ENCODE measurements around the gene ADGRA3. TPM values are rescaled to one million over a fixed set of nuclear protein-coding genes. Genes with fewer than 3 reads are reported as not detected.

Gene ADGRA3
- total RNA-seq, 2 donors from 2014 or later = 27.8 to 28.3 TPM

DNA sequence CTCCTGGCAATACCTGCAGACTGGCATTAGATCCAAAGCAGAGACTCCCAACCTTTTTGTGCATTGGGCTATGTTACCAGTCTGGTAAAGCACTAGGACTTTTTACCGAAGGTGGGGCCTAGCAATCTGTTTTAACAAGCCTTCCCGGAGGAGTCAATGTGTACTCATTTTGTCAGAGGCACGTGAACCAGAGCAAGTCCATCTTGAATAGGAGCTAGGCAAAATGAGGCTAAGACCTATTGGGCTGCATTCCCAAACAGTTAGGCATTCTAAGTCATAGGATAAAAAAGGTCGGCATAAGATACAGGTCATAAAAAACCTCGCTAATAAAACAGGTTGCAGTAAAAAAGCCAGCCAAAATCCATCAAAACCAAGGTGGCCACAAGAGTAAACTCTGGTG lies 22.3 kb downstream of the ADGRA3 start:
- no peaks in the 10 kb centered on the region for H3K36me3 ChIP-seq
- TF ChIP-seq, protein P1, sequence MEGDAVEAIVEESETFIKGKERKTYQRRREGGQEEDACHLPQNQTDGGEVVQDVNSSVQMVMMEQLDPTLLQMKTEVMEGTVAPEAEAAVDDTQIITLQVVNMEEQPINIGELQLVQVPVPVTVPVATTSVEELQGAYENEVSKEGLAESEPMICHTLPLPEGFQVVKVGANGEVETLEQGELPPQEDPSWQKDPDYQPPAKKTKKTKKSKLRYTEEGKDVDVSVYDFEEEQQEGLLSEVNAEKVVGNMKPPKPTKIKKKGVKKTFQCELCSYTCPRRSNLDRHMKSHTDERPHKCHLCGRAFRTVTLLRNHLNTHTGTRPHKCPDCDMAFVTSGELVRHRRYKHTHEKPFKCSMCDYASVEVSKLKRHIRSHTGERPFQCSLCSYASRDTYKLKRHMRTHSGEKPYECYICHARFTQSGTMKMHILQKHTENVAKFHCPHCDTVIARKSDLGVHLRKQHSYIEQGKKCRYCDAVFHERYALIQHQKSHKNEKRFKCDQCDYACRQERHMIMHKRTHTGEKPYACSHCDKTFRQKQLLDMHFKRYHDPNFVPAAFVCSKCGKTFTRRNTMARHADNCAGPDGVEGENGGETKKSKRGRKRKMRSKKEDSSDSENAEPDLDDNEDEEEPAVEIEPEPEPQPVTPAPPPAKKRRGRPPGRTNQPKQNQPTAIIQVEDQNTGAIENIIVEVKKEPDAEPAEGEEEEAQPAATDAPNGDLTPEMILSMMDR (IDR thresholded peaks at IDR 0.05) = no peak
- no peaks in the 10 kb centered on the region for H3K27me3 ChIP-seq
- no peak overlapping the region for H3K4me3 ChIP-seq
- no peaks in the 10 kb centered on the region for H3K9me3 ChIP-seq
- no peaks in the 10 kb centered on the region for H3K4me1 ChIP-seq
- DNase-seq (ENCODE audit: low spot score) = no peak
- no peak overlapping the region for H3K27ac ChIP-seq

DNA sequence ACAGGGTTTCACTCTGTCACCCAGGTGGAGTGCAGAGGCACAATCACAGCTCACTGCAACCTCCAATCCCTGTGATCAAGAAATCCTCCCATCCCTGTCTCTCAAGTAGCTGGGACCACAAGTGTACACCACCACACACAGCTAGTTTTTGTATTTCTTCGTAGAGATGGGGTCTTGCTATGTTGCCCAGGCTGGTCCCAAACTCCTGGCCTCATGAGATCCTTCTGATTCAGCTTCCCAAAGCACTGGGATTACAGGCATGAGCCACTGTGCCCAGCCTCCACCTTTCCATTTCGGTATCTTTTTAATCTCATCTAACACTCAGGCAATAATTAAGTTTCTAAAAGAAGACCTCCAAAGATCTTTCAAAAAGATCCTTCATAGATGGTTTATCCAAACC lies 22.9 kb downstream of the ADGRA3 start:
- no peaks in the 10 kb centered on the region for H3K9me3 ChIP-seq
- DNase-seq (ENCODE audit: low spot score) = no peak
- H3K27ac ChIP-seq = no peak overlapping the region
- TF ChIP-seq, protein P1 (IDR thresholded peaks at IDR 0.05) = no peak
- H3K27me3 ChIP-seq = no peaks in the 10 kb centered on the region
- H3K36me3 ChIP-seq = no peaks in the 10 kb centered on the region
- peaks cover 0 to under 1% of the 10 kb centered on the region in 2 donors for H3K4me1 ChIP-seq
- H3K4me3 ChIP-seq = no peak overlapping the region

DNA sequence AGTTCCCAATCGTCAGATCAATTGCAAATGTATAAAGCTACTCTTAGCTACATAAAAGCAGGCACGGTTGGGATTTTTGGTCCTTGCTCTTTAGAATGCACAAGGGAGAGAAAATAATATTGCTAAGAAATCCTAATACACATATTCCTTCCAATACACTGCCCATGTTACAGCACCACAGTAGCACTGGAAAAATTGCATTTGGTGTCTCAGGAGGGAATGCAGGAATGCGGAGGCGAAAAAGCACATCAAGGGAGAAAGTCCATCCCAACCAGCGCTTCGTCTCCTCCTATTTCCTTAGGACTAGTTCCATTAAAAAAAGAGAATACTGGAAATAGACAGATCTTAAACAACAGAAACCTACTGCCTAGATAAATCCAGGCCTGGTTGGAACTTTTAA lies 23.9 kb downstream of the ADGRA3 start:
- TF ChIP-seq, protein P1 (IDR thresholded peaks at IDR 0.05) = no peak
- Histone ChIP-seq H3K27me3 (no peaks in the 10 kb centered on the region), H3K9me3 (no peaks in the 10 kb centered on the region), H3K4me3 (no peak overlapping the region), H3K27ac (no peak overlapping the region), H3K4me1 (peaks cover 0 to 9% of the 10 kb centered on the region in 2 donors), H3K36me3 (no peaks in the 10 kb centered on the region)
- no peak for DNase-seq (ENCODE audit: low spot score)

DNA sequence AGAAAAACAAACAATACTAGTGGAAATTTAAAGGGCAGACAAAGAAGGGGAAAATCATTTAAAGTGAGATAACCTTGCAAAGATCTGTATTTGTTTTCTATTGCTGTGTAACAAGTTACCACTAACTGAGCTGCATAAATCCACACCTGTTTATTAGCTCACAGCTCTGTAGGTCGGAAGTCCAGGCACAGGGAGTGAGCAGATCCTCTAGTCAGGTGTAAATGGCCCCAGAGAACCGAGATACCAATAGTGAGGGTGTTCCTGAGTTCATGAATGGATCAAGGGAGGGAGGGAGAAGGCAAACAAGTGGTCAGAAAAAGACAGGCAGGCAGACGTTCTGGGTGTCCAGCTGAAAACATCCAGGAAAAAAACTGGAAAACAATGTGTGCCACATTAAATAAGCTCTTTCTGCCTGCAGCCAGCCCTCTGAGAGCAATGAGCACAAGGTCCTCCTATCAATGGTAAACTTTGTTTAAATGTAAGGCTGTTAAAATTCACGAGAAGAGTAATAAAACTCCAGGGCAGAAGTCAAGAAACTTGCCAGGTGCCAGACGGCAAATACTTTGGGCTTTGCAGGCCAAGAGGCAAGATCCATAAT lies 25.0 kb downstream of the ADGRA3 start:
- H3K9me3 ChIP-seq = no peaks in the 10 kb centered on the region
- no peak overlapping the region for H3K27ac ChIP-seq
- peaks cover 0 to 17% of the 10 kb centered on the region in 2 donors for H3K4me1 ChIP-seq
- no peak for DNase-seq (ENCODE audit: low spot score)
- TF ChIP-seq, protein P1 (IDR thresholded peaks at IDR 0.05) = no peak
- H3K36me3 ChIP-seq = no peaks in the 10 kb centered on the region
- H3K27me3 ChIP-seq = no peaks in the 10 kb centered on the region
- no peak overlapping the region for H3K4me3 ChIP-seq

DNA sequence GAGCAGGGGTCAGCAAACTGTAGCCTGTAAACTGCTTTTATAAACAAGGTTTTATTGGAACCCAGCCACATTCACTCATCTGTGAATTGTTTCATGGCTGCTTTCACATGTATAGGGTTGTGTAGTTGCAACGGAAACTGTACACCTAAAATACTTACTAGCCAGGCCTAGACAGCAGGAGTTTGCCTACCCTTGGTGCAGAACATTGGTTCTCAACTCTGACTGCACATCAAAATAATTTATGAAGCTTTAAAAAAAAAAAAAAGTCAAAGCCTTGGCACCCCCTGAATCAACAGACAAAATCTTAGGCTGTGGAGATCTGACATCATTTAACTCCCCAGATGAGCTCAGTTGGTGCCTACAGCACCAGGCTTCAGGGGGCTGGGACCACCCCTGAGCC lies 27.8 kb downstream of the ADGRA3 start:
- Histone ChIP-seq H3K27ac (no peak overlapping the region), H3K9me3 (no peaks in the 10 kb centered on the region), H3K27me3 (no peaks in the 10 kb centered on the region), H3K4me3 (no peak overlapping the region), H3K36me3 (no peaks in the 10 kb centered on the region), H3K4me1 (peaks cover 0 to 25% of the 10 kb centered on the region in 2 donors)
- TF ChIP-seq, protein P1 (IDR thresholded peaks at IDR 0.05) = no peak
- no peak for DNase-seq (ENCODE audit: low spot score)

DNA sequence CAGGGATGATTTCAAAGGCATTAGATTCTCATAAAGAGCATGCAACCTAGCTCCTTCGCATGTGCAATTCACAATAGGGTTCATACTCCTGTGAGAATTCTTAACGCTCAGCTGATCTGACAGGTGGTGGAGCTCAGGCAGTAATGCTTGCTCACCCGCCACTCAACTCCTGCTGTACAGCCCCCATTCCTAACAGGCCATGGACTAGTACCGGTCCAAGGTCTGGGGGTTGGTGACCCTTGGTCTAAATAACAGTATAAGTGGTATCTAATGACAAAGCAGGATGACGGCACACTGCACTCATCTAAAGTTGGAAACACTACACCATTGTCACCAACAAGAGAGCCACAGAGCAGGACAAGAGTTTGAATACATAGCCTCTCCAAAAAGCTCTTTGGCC lies 28.5 kb downstream of the ADGRA3 start:
- TF ChIP-seq, protein P1 (IDR thresholded peaks at IDR 0.05) = no peak
- Histone ChIP-seq H3K4me1 (peaks cover 0 to 30% of the 10 kb centered on the region in 2 donors), H3K27ac (no peak overlapping the region), H3K27me3 (no peaks in the 10 kb centered on the region), H3K9me3 (no peaks in the 10 kb centered on the region), H3K36me3 (no peaks in the 10 kb centered on the region), H3K4me3 (no peak overlapping the region)
- no peak for DNase-seq (ENCODE audit: low spot score)

All from right atrium auricular region (tissue), 2 donors.